Mesenchymal stem cell (in vitro differentiated cells and primary cell): ENCODE measurements around the gene PRRC2A.

Source experiments
- DNase-seq: peaks from one replicate; pipeline ENCODE4 v3.0.0-alpha.2; 2013
- H2AFZ ChIP-seq: one replicate; pipeline ENCODE4 v1.6.1; 2013; ENCODE audit warnings: low read depth, mild to moderate bottlenecking, control low read depth, inconsistent platforms, low read length, moderate library complexity
- H2AK5ac ChIP-seq: 2 replicates; pipeline ENCODE4 v1.6.1; 2013; ENCODE audit warnings: low read length, moderate library complexity, mild to moderate bottlenecking, inconsistent platforms; ENCODE audit not compliant: severe bottlenecking
- H2BK120ac ChIP-seq: one replicate; pipeline ENCODE4 v1.6.1; 2013; ENCODE audit warnings: low read depth, mild to moderate bottlenecking, inconsistent platforms, low read length, moderate library complexity
- H2BK12ac ChIP-seq, 2 experiments: one replicate each; pipeline ENCODE4 v1.6.1; 2013; ENCODE audit warnings: inconsistent platforms in 2 of 2, low read length in 2 of 2, mild to moderate bottlenecking in 2 of 2, moderate library complexity in 2 of 2, control low read depth in 1 of 2
- H2BK15ac ChIP-seq: one replicate; pipeline ENCODE4 v1.6.1; 2013; ENCODE audit warnings: mild to moderate bottlenecking, low read depth, inconsistent platforms; ENCODE audit not compliant: poor library complexity, severe bottlenecking
- H2BK5ac ChIP-seq: 2 replicates; pipeline ENCODE4 v1.6.1; 2013; ENCODE audit warnings: low read depth, mild to moderate bottlenecking, low read length, control low read depth, inconsistent platforms; ENCODE audit not compliant: poor library complexity, severe bottlenecking
- H3K14ac ChIP-seq, 2 experiments: one replicate each; pipeline ENCODE4 v1.6.1; 2013; ENCODE audit warnings: inconsistent platforms in 2 of 2, low read length in 2 of 2, control low read depth in 1 of 2, mild to moderate bottlenecking in 1 of 2, moderate library complexity in 1 of 2
- H3K18ac ChIP-seq, 2 experiments: one replicate each; pipeline ENCODE4 v1.6.1; 2013; ENCODE audit warnings: inconsistent platforms in 2 of 2, low read length in 2 of 2, control low read depth in 1 of 2, low read depth in 1 of 2, mild to moderate bottlenecking in 1 of 2
- H3K23ac ChIP-seq, 2 experiments: one replicate each; pipeline ENCODE4 v1.6.1; 2013; ENCODE audit warnings: inconsistent platforms in 2 of 2, low read length in 2 of 2, mild to moderate bottlenecking in 2 of 2, moderate library complexity in 2 of 2, control low read depth in 1 of 2
- H3K27ac ChIP-seq: 2 replicates; pipeline ENCODE4 v1.5.1; 2013; ENCODE audit warnings: mild to moderate bottlenecking, moderate library complexity, low read length, control low read depth, inconsistent platforms; ENCODE audit not compliant: poor library complexity, severe bottlenecking
- H3K27me3 ChIP-seq, 2 experiments: 2 replicates each; pipeline versions ENCODE4 v1.6.1 to v1.7.0; 2013; ENCODE audit warnings: low read length in 2 of 2, mild to moderate bottlenecking in 2 of 2, moderate library complexity in 2 of 2, control low read depth in 1 of 2, inconsistent platforms in 1 of 2; ENCODE audit not compliant: control insufficient read depth in 1 of 2, insufficient read depth in 1 of 2
- H3K36me3 ChIP-seq, 2 experiments: 2 replicates each; pipeline versions ENCODE4 v1.6.1 to v1.7.0; 2013; ENCODE audit warnings: low read length in 2 of 2, control low read depth in 1 of 2, inconsistent platforms in 1 of 2, low read depth in 1 of 2, mild to moderate bottlenecking in 1 of 2; ENCODE audit not compliant: insufficient read depth in 2 of 2, control insufficient read depth in 1 of 2
- H3K4ac ChIP-seq, 2 experiments: one replicate each; pipeline ENCODE4 v1.6.1; 2013; ENCODE audit warnings: inconsistent platforms in 2 of 2, low read length in 2 of 2, mild to moderate bottlenecking in 2 of 2, moderate library complexity in 2 of 2, control low read depth in 1 of 2, low read depth in 1 of 2
- H3K4me1 ChIP-seq: 2 replicates; pipeline ENCODE4 v1.6.1; 2013; ENCODE audit warnings: low read depth, low read length, control low read depth; ENCODE audit not compliant: control insufficient read depth, insufficient read depth
- H3K4me2 ChIP-seq: 2 replicates; pipeline ENCODE4 v1.6.1; 2013; ENCODE audit warnings: low read length, mild to moderate bottlenecking, inconsistent platforms; ENCODE audit not compliant: poor library complexity, severe bottlenecking
- H3K4me3 ChIP-seq, 2 experiments: 2 replicates each; pipeline versions ENCODE4 v1.5.1 to v1.7.0; 2013; ENCODE audit warnings: low read length in 2 of 2, mild to moderate bottlenecking in 2 of 2, control low read depth in 1 of 2, low read depth in 1 of 2; ENCODE audit not compliant: insufficient read depth in 1 of 2
- H3K79me1 ChIP-seq: replicated peaks from 2 replicates; pipeline ENCODE4 v1.6.1; 2013; ENCODE audit warnings: mild to moderate bottlenecking, control low read depth, low read length, inconsistent platforms; ENCODE audit not compliant: poor library complexity, severe bottlenecking
- H3K9ac ChIP-seq: 2 replicates; pipeline ENCODE4 v1.7.0; 2013; ENCODE audit warnings: mild to moderate bottlenecking, low read length, moderate library complexity
- H3K9me3 ChIP-seq: 2 replicates; pipeline ENCODE4 v1.7.0; 2013; ENCODE audit warnings: mild to moderate bottlenecking, low read length; ENCODE audit not compliant: control insufficient read depth
- H4K8ac ChIP-seq: one replicate; pipeline ENCODE4 v1.6.1; 2013; ENCODE audit warnings: inconsistent platforms, mild to moderate bottlenecking, low read length, moderate library complexity
- H4K91ac ChIP-seq: one replicate; pipeline ENCODE4 v1.6.1; 2013; ENCODE audit warnings: mild to moderate bottlenecking, low read length, inconsistent platforms
- WGBS: methylation state at CpG from one replicate; pipeline ENCODE4 v1.1.7; 2013; ENCODE audit warnings: mixed read lengths; 5-methylcytosine and 5-hydroxymethylcytosine counted together

PRRC2A gene

GRCh38 chr6:31663126-31663960, 42.8 kb downstream of the PRRC2A start:
- Histone ChIP-seq H3K9ac (peak overlapping the region; percentile 97), H2BK120ac (no peak overlapping the region), H3K23ac (peak overlapping the region in 1 of 2 experiments; percentile 50), H2BK12ac (peak overlapping the region in 1 of 2 experiments; percentile 73), H3K14ac (peak overlapping the region in 1 of 2 experiments; percentile 62), H3K4me1 (peaks cover 36% of the 10 kb centered on the region), H3K36me3 (peaks cover 35 to 39% of the 10 kb centered on the region in 2 experiments), H2BK5ac (no peak overlapping the region), H4K8ac (peak overlapping the region; percentile 21), H3K4ac (peak overlapping the region; percentile 78 to 94), H2AFZ (no peak overlapping the region), H3K9me3 (no peaks in the 10 kb centered on the region), H3K4me3 (peak overlapping the region in 1 of 2 experiments; percentile 97), H2AK5ac (peak overlapping the region; percentile 82), H3K27ac (peak overlapping the region; percentile 89), H3K18ac (peak overlapping the region; percentile 49 to 91), H3K27me3 (no peaks in the 10 kb centered on the region), H3K4me2 (peak overlapping the region; percentile 90), H3K79me1 (peaks cover 21% of the 10 kb centered on the region), H2BK15ac (no peak overlapping the region), H4K91ac (peak overlapping the region; percentile 86)
- DNase-seq: peak; percentile 54
- WGBS: 84% methylated on average over 7 of the region's 9 CpGs

- Histone ChIP-seq H3K27me3 (no peaks in the 10 kb centered on the region), H3K18ac (peak overlapping the region; percentile 91 to 92), H3K4me1 (peaks cover 29% of the 10 kb centered on the region), H4K91ac (peak overlapping the region; percentile 86), H2AK5ac (peak overlapping the region; percentile 82), H2BK5ac (peak overlapping the region; percentile 52), H2BK15ac (peak overlapping the region; percentile 14), H3K23ac (peak overlapping the region in 1 of 2 experiments; percentile 37), H3K4me3 (peak overlapping the region; percentile 49 to 97), H2BK12ac (peak overlapping the region; percentile 55 to 73), H3K9me3 (no peaks in the 10 kb centered on the region), H3K36me3 (peaks cover 39 to 46% of the 10 kb centered on the region in 2 experiments), H3K27ac (peak overlapping the region; percentile 89), H4K8ac (peak overlapping the region; percentile 82), H3K14ac (peak overlapping the region in 1 of 2 experiments; percentile 62), H3K4me2 (peak overlapping the region; percentile 90), H2BK120ac (peak overlapping the region; percentile 65), H2AFZ (peak overlapping the region; percentile 2), H3K9ac (peak overlapping the region; percentile 97), H3K4ac (peak overlapping the region; percentile 93 to 94), H3K79me1 (peaks cover 24% of the 10 kb centered on the region)
- DNase-seq: peak; percentile 89
- 19% methylated on average over 17 of the region's 17 CpGs for WGBS
These were observed 43.7 kb downstream of the PRRC2A start for GRCh38 chr6:31663961-31664789.

GRCh38 chr6:31664790-31665500, 44.4 kb downstream of the PRRC2A start, which contains the start of gene GPANK1:
TSS of gene GPANK1 (minus strand) at chr6:31664997. CDS start at chr6:31664478, 519 bp downstream.
- WGBS: under 1% methylated on average over 31 of the region's 39 CpGs

More at GRCh38 chr6:31664790-31665500, 44.4 kb downstream of the PRRC2A start, which contains the start of gene GPANK1:
- peak; percentile 98 for DNase-seq
- H2BK120ac ChIP-seq: peak within 1 kb of the TSS; percentile 65
- no peaks in the 10 kb centered on the region for H3K27me3 ChIP-seq
- H2AK5ac ChIP-seq: peak within 1 kb of the TSS; percentile 82
- H4K8ac ChIP-seq: peak within 1 kb of the TSS; percentile 82
- H3K4me1 ChIP-seq: peaks cover 22% of the 10 kb centered on the region
- H3K14ac ChIP-seq: peak within 1 kb of the TSS in 1 of 2 experiments; percentile 90
- H2AFZ ChIP-seq: peak within 1 kb of the TSS; percentile 74
- H3K23ac ChIP-seq: peak within 1 kb of the TSS in 1 of 2 experiments; percentile 86
- peak within 1 kb of the TSS; percentile 75 to 97 for H3K4me3 ChIP-seq
- H3K4ac ChIP-seq: peak within 1 kb of the TSS; percentile 93 to 94
- H2BK15ac ChIP-seq: peak within 1 kb of the TSS; percentile 54
- peak within 1 kb of the TSS; percentile 53 for H2BK5ac ChIP-seq
- peak within 1 kb of the TSS; percentile 90 for H3K4me2 ChIP-seq
- H3K9me3 ChIP-seq: no peaks in the 10 kb centered on the region
- peak within 1 kb of the TSS; percentile 92 to 96 for H3K18ac ChIP-seq
- peaks cover 32% of the 10 kb centered on the region for H3K79me1 ChIP-seq
- H3K9ac ChIP-seq: peak within 1 kb of the TSS; percentile 97
- peak within 1 kb of the TSS; percentile 89 for H3K27ac ChIP-seq
- peak within 1 kb of the TSS; percentile 86 for H4K91ac ChIP-seq
- H3K36me3 ChIP-seq: peaks cover 44 to 53% of the 10 kb centered on the region in 2 experiments
- H2BK12ac ChIP-seq: peak within 1 kb of the TSS; percentile 55 to 73
